ENCODE measurements around the gene HUS1.

HUS1 gene

GRCh38 chr7:47979832-47980181, 392 bp upstream of the HUS1 start:
- DNase-seq (ENCODE audit: low read depth in 2 of 2) = no peak

DNA sequence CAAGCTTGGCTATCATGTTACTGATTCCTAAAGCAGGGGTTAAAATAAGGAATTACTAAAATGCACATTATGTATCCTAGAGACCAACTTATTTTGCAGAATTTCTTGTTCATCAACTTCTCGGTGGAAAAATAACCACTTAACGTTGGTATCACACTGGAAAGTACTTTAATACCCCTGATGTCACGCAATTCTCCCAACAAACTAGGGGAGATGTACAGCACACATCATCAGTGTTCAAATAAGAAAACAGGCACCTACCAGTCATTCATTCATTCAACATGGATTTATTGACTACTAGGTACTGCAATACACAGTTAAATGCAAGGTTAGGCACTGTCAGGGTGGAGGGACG, 648 bp downstream of the HUS1 start:
- DNase-seq (ENCODE audit: low read depth in 2 of 2) = no peak

- no peak for DNase-seq (ENCODE audit: low read depth in 2 of 2)
These were observed 5.7 kb downstream of the HUS1 start for GRCh38 chr7:47973739-47974138.

DNA sequence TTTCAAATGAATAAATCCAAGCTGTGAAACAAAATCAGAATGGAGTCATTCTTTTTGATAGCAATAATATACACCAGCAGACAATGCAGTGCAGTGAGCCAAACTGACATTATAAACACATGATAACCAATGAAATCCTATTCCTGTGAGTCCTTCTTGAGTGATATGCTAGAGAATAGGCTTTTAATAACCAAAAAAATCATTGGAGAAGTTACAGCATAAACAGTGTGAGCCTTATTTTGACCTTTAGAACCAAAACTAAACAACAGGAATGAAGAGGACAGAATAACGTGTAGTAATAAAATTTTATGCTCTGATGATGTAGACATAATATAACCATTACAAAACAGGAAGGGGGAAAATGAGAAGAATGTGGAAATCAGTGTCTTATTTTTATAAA, 8.7 kb downstream of the HUS1 start:
- DNase-seq (ENCODE audit: low read depth in 2 of 2) = no peak

- DNase-seq (ENCODE audit: low read depth in 2 of 2) = no peak
These were observed 10.3 kb downstream of the HUS1 start for GRCh38 chr7:47968847-47969774.

- DNase-seq (ENCODE audit: low read depth in 2 of 2) = no peak
These were observed 11.7 kb downstream of the HUS1 start for GRCh38 chr7:47967708-47968107.

DNA sequence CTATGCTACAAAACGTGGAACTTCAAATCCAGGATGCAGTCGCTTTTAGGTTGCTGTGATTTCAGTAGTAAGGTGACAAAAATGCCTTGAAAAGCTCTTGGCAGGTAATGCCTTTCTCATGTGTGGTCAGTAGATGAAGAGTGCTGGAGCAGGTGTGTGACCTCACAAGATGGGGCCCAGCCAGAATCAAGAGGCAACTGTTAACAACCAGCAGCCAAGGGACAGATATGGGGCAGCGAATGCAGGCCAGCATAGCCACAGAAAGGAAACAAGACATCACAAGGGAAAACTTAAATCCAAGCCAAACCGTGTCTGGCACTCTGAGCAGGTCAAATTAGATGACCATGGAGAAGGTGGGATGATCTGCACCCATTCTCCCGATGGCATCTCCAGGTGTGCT, 12.3 kb downstream of the HUS1 start:
- no peak for DNase-seq (ENCODE audit: low read depth in 2 of 2)

DNA sequence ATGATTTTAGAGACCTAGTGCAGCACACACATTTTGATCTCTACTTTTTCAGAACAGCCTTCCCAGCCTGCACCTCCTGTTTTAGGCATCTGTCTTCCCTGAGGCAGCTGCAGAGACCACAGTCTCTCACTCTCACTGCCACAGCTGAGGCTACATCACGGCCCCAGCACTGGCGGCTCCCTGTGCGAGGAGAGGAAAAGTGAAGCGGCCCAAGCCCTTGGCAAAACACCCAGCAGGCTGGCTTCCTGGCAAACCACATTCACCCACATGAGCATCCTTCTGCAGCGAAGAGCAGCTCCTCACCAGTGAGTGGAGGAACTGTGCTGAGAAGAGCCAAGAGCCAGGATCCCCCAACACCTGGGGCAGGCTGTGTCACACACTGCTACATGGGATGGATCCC, 14.0 kb downstream of the HUS1 start:
- no peak for DNase-seq (ENCODE audit: low read depth in 2 of 2)

DNA sequence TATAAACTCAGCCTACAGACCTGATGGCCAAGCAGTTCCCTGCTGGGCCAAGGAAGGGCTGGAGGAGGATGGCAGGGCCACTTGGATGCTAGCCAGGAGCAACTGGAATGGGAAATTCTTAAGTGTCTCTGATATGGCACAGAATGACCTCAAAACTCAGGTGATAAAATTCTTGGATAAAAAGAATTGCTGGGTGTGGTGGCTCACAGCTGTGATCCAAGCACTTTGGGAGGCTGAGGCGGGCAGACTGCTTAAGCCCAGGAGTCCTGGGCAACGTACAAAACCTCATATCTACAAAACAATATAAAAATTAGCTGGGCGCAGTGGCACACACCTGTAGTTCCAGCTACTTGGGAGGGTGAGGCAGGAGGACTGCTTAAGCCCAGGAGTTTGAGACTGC, 17.2 kb downstream of the HUS1 start:
- no peak for DNase-seq (ENCODE audit: low read depth in 2 of 2)

DNA sequence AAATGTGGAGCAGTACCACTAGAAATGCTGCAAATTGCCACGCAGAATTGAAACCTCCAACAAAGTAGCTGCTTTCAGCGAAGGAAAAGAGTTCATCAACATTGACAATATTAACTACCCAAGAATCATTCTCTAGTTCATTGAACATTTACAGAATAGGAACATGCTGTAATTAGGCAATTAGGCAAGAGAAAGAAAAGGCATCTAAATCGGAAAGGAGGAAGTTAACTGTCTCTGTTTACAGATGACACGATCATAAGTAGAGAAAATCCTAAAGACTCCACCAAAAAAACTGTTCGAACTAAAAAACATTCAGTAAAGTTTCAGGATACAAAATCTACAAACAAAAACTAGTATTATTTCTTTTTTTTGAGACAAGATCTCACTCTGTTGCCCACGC, 22.3 kb downstream of the HUS1 start:
- no peak for DNase-seq (ENCODE audit: low read depth in 2 of 2)

DNA sequence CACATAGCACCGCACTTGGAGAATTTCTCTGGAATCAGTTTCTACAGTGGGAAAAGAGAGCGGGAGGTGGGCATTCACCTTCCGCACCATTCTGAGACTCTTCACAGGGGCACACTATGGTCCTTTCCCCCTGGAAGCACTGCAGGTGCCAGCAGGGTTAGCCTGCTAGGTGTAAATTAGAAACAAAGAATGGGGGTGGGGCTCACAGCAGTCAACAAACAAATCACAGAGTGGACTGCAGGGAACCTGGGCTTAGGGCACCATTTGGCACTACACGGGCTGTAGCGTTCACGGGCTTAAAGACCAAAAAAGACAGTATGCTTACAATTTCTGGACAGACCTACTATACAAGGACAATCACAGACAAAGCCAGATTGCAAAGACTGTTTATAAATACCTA, 23.2 kb downstream of the HUS1 start:
- no peak for DNase-seq (ENCODE audit: low read depth in 2 of 2)

GRCh38 chr7:47954231-47954911, 25.0 kb downstream of the HUS1 start:
- no peak for DNase-seq (ENCODE audit: low read depth in 2 of 2)

GRCh38 chr7:47953822-47954221, 25.6 kb downstream of the HUS1 start:
- DNase-seq (ENCODE audit: low read depth in 2 of 2) = no peak

DNA sequence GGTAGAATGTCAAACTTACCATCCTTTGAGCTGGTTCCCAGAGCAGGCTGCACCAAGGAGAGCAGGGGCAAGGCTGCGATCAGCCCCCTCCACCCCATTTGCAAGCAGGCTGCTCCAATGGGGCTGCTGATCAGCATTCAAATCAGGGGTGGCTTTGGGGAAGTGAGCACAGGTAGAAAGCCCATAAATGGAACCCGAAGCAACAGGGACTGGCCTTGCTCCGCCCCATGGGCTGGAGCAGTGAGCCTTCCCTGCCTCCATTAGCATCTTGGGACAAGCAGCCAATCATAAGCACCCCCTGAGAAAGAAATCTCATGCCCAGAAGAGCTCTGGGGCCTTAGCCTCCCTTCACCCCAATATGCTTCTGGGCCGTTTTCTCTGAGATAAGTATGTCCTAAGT, 27.2 kb downstream of the HUS1 start:
- no peak for DNase-seq (ENCODE audit: low read depth in 2 of 2)

DNA sequence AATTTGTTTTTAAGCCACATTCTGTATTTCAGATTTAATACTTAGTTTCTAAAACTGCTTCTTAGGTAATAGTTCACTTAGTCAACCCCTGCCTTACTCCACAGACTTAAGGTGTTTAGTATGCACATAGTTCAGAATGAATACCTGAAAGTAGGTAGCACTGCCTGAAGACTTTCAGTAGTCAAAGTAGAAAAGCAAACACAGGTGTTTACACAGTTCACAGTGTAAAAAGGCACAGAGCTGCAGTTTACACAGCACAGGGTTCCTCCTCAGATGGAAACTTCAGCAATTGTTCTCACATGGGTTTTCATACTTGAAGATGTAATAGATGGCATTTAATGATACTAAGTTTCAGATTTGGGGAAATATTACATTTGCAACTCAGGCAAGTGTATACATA, 28.0 kb downstream of the HUS1 start:
- DNase-seq (ENCODE audit: low read depth in 2 of 2) = no peak

DNA sequence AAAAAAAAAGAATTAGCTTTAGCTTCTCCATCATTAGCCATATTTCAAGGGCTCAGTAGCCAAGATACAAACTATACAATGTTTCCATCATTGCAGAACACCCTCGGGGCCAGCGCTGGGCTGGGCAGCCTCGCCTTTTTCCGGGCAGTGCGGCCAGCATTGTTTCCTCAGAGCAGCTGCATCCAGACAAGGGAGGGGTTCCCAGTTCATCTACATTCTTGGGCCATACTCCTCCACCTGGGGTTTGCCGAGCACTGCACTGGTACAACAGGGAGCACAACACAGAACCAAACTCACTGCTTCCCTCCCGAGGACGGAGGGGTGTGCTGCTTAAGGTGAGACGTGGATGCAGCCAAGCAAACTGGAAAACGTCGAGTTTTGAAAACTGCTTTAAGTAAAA, 28.7 kb downstream of the HUS1 start:
- no peak for DNase-seq (ENCODE audit: low read depth in 2 of 2)

- no peak for DNase-seq (ENCODE audit: low read depth in 2 of 2)
These were observed 29.7 kb downstream of the HUS1 start for GRCh38 chr7:47949703-47950102.

DNA sequence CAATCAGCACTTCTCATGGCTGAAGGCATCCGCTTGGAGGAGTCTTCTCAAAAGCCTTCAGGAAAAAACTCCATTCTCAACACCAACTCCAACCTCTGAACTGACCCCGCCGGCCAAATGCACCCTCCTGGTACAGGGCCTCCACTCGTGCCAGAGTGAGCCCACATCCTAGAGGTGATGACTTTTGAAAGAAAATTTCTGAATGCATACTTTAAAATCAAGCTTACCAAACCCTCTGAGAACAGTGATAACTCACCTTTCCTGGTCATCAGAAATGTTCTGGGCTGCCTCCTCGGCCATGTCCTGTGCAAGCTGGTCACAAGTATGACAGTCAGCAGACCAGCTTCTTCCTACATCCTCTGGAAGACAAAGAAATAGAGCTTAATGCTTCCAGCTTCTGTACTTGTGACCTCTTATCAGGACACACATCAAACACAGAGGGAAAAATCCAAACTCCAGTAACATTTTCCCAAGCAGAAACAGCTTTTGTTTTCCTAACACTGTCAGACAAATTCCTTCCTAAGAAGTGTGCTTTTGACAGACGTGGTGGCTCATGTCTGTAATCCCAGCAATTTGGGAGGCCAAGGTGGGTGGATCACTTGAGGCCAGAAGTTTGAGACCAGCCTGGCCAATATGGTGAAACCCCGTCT, 31.1 kb downstream of the HUS1 start, which contains the start of gene PKD1L1:
Gene PKD1L1 (minus strand): TSS at position 326 of the 650 bp plus-strand sequence. CDS start 26 bp downstream, at position 300.
- no peak for DNase-seq (ENCODE audit: low read depth in 2 of 2)

DNA sequence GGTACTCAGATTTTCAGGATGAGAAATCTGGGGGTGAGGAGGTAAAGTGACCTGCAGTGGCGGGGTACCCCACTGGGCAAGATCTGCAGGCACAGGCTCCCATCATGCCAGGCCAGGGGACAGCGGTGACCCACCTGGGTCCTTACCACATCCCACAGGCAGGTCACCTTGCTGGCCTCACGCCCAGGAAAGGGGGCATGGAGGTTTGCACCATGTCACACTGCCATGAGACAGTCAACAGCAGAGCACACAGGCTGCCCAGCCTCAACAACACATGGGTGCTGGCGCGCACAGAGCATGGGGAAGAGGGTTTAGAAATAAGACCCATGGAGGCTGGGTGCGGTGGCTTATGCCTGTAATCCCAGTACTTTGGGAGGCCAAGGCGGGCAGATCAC, 32.1 kb downstream of the HUS1 start:
- no peak for DNase-seq (ENCODE audit: low read depth in 2 of 2)

DNA sequence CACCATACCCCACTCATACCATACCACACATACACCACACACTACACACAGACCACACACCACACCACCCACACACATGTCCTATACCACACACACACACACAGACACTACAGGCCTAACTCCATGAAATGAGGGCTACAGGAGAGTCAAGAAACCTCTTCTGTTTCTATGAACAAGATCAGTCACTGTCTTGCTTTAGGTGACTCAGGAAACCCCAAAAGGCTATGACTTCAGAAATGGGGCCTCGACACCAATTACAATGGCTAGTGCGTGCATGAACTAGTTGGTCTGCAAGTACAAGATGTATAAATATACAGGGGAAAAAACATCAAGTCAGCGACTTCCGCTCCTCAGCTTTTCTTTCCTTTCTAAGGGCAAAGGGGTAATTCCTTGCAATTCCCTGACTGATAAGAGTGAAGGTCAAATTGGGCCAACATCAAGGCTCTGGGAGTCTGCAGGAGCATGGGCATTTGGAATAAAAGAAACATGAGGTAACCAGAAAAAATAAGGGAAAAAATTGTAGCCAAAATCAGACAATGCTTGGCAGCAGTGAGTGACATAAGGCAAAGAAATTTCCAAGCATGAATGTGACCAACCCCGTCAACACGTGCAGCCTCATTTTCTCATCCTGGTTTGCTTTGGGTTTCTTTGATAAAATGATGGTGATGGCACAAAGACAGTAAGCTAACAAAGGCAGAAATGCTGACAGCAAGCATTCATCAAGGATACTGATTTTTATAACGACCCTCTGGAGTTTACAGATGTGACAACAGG, 32.6 kb downstream of the HUS1 start:
- no peak for DNase-seq (ENCODE audit: low read depth in 2 of 2)

- peak; percentile 42 to 43 for DNase-seq (ENCODE audit: low read depth in 2 of 2)
These were observed 34.0 kb downstream of the HUS1 start for GRCh38 chr7:47945261-47946015.
